Large intestine (tissue), 3 donors: ENCODE measurements around the gene PTPRN2. TPM values are rescaled to one million over a fixed set of nuclear protein-coding genes. Genes with fewer than 3 reads are reported as not detected.
"Not testable (repeated sequence)": the region's sequence is repeated elsewhere in the genome, so short reads cannot be mapped to it uniquely, and the experiment has no call there.

Experiments used
- DNase-seq, 2 donors: peaks; one replicate each; pipeline versions ENCODE4 v3.0.0 to v3.0.0-alpha.2; 2013
- H3K27ac ChIP-seq: one replicate; pipeline ENCODE4 v1.5.1; 2013; ENCODE audit warnings: low read length
- H3K27me3 ChIP-seq: 2 replicates; pipeline ENCODE4 v1.6.1; 2013; ENCODE audit warnings: low read length; ENCODE audit not compliant: control insufficient read depth, insufficient read depth
- H3K36me3 ChIP-seq: 2 replicates; pipeline ENCODE4 v1.6.1; 2013; ENCODE audit warnings: low read length; ENCODE audit not compliant: control insufficient read depth, insufficient read depth
- H3K4me1 ChIP-seq: one replicate; pipeline ENCODE4 v1.6.1; 2013; ENCODE audit warnings: low read length; ENCODE audit not compliant: control insufficient read depth, insufficient read depth
- H3K4me3 ChIP-seq: one replicate; pipeline ENCODE4 v1.5.1; 2013; ENCODE audit warnings: low read length
- H3K9me3 ChIP-seq: one replicate; pipeline ENCODE4 v1.6.1; 2013; ENCODE audit warnings: mild to moderate bottlenecking, low read depth, low read length, moderate library complexity; ENCODE audit not compliant: control insufficient read depth
- WGBS: methylation state at CpG from one replicate; pipeline ENCODE4 v1.1.5; 2013; ENCODE audit warnings: low lambda C conversion rate; ENCODE audit not compliant: insufficient coverage; 5-methylcytosine and 5-hydroxymethylcytosine counted together
- polyA plus RNA-seq: library from polyadenylated mRNA; unstranded; fragments of 120-200 nt; gene quantifications from one replicate; pipeline ENCODE4 v1.2.1, GENCODE V29; 2013

PTPRN2 gene
- polyA plus RNA-seq, 1 donor, result 13.4 TPM

- no peak overlapping the region for H3K27ac ChIP-seq
- H3K4me1 ChIP-seq, result no peaks in the 10 kb centered on the region
- no peak for DNase-seq
- H3K36me3 ChIP-seq, result no peaks in the 10 kb centered on the region
- no peaks in the 10 kb centered on the region for H3K27me3 ChIP-seq
- WGBS, result no CpG with 5 or more reads among the region's 14 CpGs
- H3K9me3 ChIP-seq, result peaks cover 12% of the 10 kb centered on the region
- H3K4me3 ChIP-seq, result no peak overlapping the region
These were observed 686.5 kb downstream of the PTPRN2 start for GRCh38 chr7:157901166-157901565.

GRCh38 chr7:157900556-157900955 lies 687.1 kb downstream of the PTPRN2 start:
- no peak overlapping the region for H3K4me3 ChIP-seq
- no CpG with 5 or more reads among the region's 4 CpGs for WGBS
- no peaks in the 10 kb centered on the region for H3K4me1 ChIP-seq
- H3K9me3 ChIP-seq, result peaks cover 12% of the 10 kb centered on the region
- no peak for DNase-seq
- H3K27me3 ChIP-seq, result no peaks in the 10 kb centered on the region
- no peaks in the 10 kb centered on the region for H3K36me3 ChIP-seq
- H3K27ac ChIP-seq, result no peak overlapping the region

GRCh38 chr7:157900011-157900410 lies 687.6 kb downstream of the PTPRN2 start:
- Histone ChIP-seq H3K4me1 (no peaks in the 10 kb centered on the region), H3K9me3 (peaks cover 12% of the 10 kb centered on the region), H3K36me3 (no peaks in the 10 kb centered on the region), H3K27me3 (no peaks in the 10 kb centered on the region), H3K27ac (no peak overlapping the region), H3K4me3 (no peak overlapping the region)
- no CpG with 5 or more reads among the region's 11 CpGs for WGBS
- no peak for DNase-seq

- peaks cover 12% of the 10 kb centered on the region for H3K9me3 ChIP-seq
- H3K27me3 ChIP-seq, result no peaks in the 10 kb centered on the region
- no peaks in the 10 kb centered on the region for H3K4me1 ChIP-seq
- no peak overlapping the region for H3K27ac ChIP-seq
- no peaks in the 10 kb centered on the region for H3K36me3 ChIP-seq
- H3K4me3 ChIP-seq, result no peak overlapping the region
- 71% methylated on average over 1 of the region's 17 CpGs for WGBS
- DNase-seq, result no peak
These were observed 688.7 kb downstream of the PTPRN2 start for GRCh38 chr7:157898802-157899505.

- H3K4me3 ChIP-seq, result no peak overlapping the region
- no peaks in the 10 kb centered on the region for H3K27me3 ChIP-seq
- 90% methylated on average over 2 of the region's 11 CpGs for WGBS
- no peak for DNase-seq
- no peak overlapping the region for H3K27ac ChIP-seq
- H3K36me3 ChIP-seq, result no peaks in the 10 kb centered on the region
- H3K9me3 ChIP-seq, result peaks cover 12% of the 10 kb centered on the region
- no peaks in the 10 kb centered on the region for H3K4me1 ChIP-seq
These were observed 689.4 kb downstream of the PTPRN2 start for GRCh38 chr7:157898261-157898660.

GRCh38 chr7:157897681-157898080 lies 689.9 kb downstream of the PTPRN2 start:
- Histone ChIP-seq H3K4me3 (no peak overlapping the region), H3K36me3 (no peaks in the 10 kb centered on the region), H3K9me3 (peaks cover 12% of the 10 kb centered on the region), H3K4me1 (no peaks in the 10 kb centered on the region), H3K27me3 (no peaks in the 10 kb centered on the region), H3K27ac (no peak overlapping the region)
- no peak for DNase-seq
- no CpG with 5 or more reads among the region's 30 CpGs for WGBS

- no peaks in the 10 kb centered on the region for H3K4me1 ChIP-seq
- no peak for DNase-seq
- peaks cover 8% of the 10 kb centered on the region for H3K9me3 ChIP-seq
- no peaks in the 10 kb centered on the region for H3K36me3 ChIP-seq
- H3K27me3 ChIP-seq, result no peaks in the 10 kb centered on the region
- H3K27ac ChIP-seq, result no peak overlapping the region
- no peak overlapping the region for H3K4me3 ChIP-seq
- WGBS, result no CpG with 5 or more reads among the region's 26 CpGs
These were observed 690.7 kb downstream of the PTPRN2 start for GRCh38 chr7:157896774-157897555.

GRCh38 chr7:157896376-157896675 lies 691.3 kb downstream of the PTPRN2 start:
- WGBS, result no CpG with 5 or more reads among the region's 15 CpGs
- not testable (repeated sequence) for H3K4me1 ChIP-seq, H3K27me3 ChIP-seq, H3K4me3 ChIP-seq, H3K27ac ChIP-seq, H3K9me3 ChIP-seq, DNase-seq, H3K36me3 ChIP-seq

GRCh38 chr7:157895520-157896375 lies 691.9 kb downstream of the PTPRN2 start:
- no peaks in the 10 kb centered on the region for H3K27me3 ChIP-seq
- no peak for DNase-seq
- H3K36me3 ChIP-seq, result no peaks in the 10 kb centered on the region
- no peaks in the 10 kb centered on the region for H3K4me1 ChIP-seq
- WGBS, result 93% methylated on average over 3 of the region's 19 CpGs
- peaks cover 3% of the 10 kb centered on the region for H3K9me3 ChIP-seq
- H3K27ac ChIP-seq, result no peak overlapping the region
- H3K4me3 ChIP-seq, result no peak overlapping the region

GRCh38 chr7:157895098-157895497 lies 692.5 kb downstream of the PTPRN2 start:
- H3K36me3 ChIP-seq, H3K9me3 ChIP-seq, H3K4me1 ChIP-seq, H3K4me3 ChIP-seq, H3K27me3 ChIP-seq, H3K27ac ChIP-seq, DNase-seq: not testable (repeated sequence)
- WGBS, result 55% methylated on average over 6 of the region's 12 CpGs
